Thyroid gland (tissue), 4 donors: Measurements from ENCODE around the gene SLC9A8.

Experiments used
- CTCF ChIP-seq, 6 experiments: fragments of 200-600 bp in 3 of 6; fragments of 450-650 bp in 3 of 6; sonication (generic) in 3 of 6; IDR thresholded peaks; one replicate each; pipeline ENCODE4 v1.5.1; 2016 to 2019; ENCODE audit warnings: antibody characterized with exemption in 6 of 6, mild to moderate bottlenecking in 2 of 6, inconsistent platforms in 1 of 6, moderate library complexity in 1 of 6
- POLR2A ChIP-seq, 2 donors: fragments of 450-650 bp; IDR thresholded peaks; one replicate each; pipeline ENCODE4 v1.6.1; 2017; ENCODE audit warnings: antibody characterized with exemption in 2 of 2, mild to moderate bottlenecking in 2 of 2, moderate library complexity in 1 of 2

DNA sequence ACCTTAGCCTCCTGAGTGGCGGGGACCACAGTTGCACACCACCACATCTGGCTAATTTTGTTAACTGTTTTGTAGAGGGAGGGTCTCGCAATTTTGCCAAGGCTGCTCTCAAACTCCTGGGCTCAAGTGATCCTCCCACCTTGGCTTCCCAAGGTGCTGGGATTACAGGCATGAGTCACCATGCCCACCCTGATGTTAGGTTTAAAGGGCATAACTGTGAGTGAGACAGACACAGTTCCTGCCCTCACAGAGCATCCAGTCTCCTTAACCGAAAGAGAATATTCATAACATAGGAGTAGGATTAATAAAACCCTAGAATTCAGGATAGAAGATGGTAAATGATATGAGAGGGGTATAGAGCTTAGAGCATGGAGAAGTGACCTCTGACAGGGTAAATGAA, 105.8 kb downstream of the SLC9A8 start:
- TF ChIP-seq CTCF (IDR thresholded peaks at IDR 0.05), result no peak
- TF ChIP-seq POLR2A (IDR thresholded peaks at IDR 0.05), result no peak
